B cell (primary cell): ENCODE measurements around the gene EFCAB9.

ENCODE experiments used
- CTCF ChIP-seq: fragments of 200-600 bp; IDR thresholded peaks from one replicate; pipeline ENCODE4 v1.8.0; 2022; ENCODE audit warnings: antibody characterized with exemption, mild to moderate bottlenecking
- EZH2 ChIP-seq: IDR thresholded peaks from 2 replicates; pipeline ENCODE4 v1.6.1; 2012; ENCODE audit warnings: borderline replicate concordance, low read depth, mild to moderate bottlenecking, moderate library complexity, low read length; ENCODE audit not compliant: insufficient read depth, poor library complexity, severe bottlenecking

DNA sequence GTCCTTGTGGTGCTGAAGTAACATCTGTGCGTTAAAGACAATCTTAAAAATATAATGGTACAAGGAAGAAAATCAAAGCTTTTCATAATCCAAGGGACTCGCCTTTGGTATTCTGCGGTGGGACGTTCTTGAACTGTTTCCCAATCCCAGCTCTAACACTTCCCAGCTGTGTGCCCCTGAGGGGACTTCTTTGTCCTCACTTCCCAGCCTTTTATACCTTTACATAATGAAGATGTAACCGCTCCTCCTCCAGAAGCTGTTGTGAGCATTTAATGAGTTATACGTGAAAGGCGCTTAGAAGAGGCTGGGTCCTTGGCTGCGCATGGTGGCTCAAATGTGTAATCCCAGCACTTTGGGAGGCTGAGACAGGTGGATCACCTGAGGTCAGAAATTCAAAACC lies 22.9 kb upstream of the EFCAB9 start:
- TF ChIP-seq CTCF (no peak), EZH2 (no peak)
